Measurements from ENCODE around the gene BHLHA9.
"Not testable (repeated sequence)": the region's sequence is repeated elsewhere in the genome, so short reads cannot be mapped to it uniquely, and the experiment has no call there.

Gene BHLHA9

GRCh38 chr17:1270210-1271029 is at the start of gene BHLHA9:
BHLHA9 (plus strand) TSS chr17:1270444; CDS start chr17:1270564, 120 bp downstream.
- no peak for DNase-seq
- in situ Hi-C loops (cut with MboI; ENCODE audit: low pct_unique_long_range_greater_than_20kb, low sequenced_read_pairs) = no loop called here

GRCh38 chr17:1221209-1221608 is 49.0 kb upstream of the BHLHA9 start:
- DNase-seq = no peak

GRCh38 chr17:1222321-1222720 is 47.9 kb upstream of the BHLHA9 start:
- no peak for DNase-seq
- in situ Hi-C loops (cut with MboI; ENCODE audit: low pct_unique_long_range_greater_than_20kb, low sequenced_read_pairs) = no loop called here

More at GRCh38 chr17:1221209-1221608, 49.0 kb upstream of the BHLHA9 start:
- in situ Hi-C loops (cut with MboI; ENCODE audit: low pct_unique_long_range_greater_than_20kb, low sequenced_read_pairs) = no loop called here

DNA sequence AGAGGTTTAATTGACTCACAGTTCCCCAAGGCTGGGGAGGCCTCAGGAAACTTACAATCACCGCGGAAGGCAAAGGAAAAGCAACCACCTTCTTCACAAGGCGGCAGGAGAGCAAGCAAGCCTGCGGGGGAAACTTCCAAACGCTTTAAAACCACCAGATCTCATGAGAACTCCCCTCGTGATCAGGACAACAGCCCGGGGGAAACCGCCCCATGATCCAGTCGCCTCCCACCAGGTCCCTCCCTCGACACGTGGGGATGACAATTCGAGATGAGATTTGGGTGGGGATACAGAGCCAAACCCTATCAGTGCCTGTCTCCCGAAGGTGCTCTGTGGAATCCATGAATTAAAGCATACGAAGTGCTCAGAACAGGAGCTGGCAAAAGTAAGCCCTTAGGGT is 46.6 kb upstream of the BHLHA9 start:
- in situ Hi-C loops (cut with MboI; ENCODE audit: low pct_unique_long_range_greater_than_20kb, low sequenced_read_pairs) = no loop called here
- DNase-seq = no peak

GRCh38 chr17:1224330-1224729 is 45.9 kb upstream of the BHLHA9 start:
- no peak for DNase-seq
- in situ Hi-C loops (cut with MboI; ENCODE audit: low pct_unique_long_range_greater_than_20kb, low sequenced_read_pairs) = no loop called here

DNA sequence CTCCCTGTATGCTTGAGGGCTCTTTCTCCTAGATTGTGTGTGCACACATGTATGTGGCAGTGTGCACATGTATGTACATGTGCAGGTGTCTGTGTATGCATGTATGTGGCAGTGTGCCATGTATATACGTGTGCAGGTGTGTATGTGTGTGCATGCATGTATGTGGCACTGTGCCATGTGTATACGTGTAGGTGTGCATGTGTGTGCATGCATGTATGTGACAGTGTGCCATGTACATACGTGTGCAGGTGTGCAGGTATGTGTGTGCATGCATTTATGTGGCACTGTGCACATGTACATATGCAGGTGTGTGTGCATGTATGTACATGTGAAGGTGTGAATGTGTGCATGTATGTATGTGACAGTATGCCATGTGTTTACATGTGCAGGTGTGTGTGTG is 43.9 kb upstream of the BHLHA9 start:
- in situ Hi-C loops (cut with MboI; ENCODE audit: low pct_unique_long_range_greater_than_20kb, low sequenced_read_pairs) = no loop called here

DNA sequence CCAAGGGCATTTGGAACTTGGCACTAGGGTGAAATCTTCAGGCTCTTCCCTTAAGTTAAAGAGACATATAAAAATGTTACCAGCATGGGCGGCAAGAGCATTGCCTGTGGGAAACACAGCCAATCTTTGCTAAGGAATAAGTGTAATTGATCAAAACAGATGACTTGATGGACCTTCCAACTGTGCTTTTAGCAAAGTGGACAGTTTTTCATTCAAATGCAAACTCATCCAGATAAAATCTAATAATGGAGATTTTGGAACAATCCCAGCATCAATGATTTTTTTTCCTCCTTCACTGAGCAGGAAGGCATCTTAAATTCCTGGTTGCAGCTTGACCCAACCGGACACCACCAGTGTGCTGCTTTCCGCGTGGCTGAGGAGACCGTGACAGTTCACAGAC is 42.9 kb upstream of the BHLHA9 start:
- no peak for DNase-seq
- in situ Hi-C loops (cut with MboI; ENCODE audit: low pct_unique_long_range_greater_than_20kb, low sequenced_read_pairs) = no loop called here

More for the DNA sequence above, 43.9 kb upstream of the BHLHA9 start:
- no peak for DNase-seq

DNA sequence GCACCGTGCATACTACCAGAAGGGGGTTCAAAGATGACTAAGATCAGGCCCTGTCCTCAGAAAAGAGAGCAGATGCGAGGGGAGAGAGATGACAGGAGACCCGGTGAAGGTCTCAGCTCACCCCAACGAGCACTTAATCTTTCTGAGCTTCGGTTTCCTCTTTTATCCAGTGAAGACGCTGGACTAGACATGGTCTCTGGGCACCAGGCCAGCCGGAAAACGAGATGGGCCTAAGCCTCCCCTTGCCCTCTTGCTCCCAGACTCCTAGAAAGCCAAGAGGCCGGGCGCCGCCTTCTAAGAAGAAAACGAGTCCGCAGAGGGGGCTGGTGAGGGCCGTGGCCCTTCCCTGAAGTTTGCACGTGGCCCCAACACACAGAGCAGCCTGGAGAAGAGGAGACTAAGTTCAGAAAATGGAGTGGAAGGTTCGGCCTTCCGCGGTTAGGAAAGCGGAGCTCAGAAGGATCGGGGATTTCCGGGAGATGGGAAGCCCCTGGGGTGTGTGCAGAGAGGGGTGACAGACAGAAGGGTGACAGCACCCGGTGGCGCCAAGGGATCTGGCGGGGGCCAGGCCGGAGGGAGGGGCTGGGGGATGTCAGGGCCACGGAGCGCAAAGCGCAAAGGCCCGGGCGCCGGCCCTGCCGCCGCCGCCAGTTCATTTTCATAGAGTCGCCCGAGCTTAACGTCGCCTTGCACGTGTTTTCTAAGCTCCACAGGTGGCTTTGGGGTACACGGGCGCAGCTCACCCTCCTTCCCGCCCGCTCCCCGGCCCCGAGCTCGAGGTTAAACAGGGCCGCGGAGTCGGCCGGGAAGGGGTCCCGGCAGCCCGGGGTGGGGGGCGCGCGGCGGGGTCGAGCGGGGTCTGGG is 42.1 kb upstream of the BHLHA9 start:
- in situ Hi-C loops (cut with MboI; ENCODE audit: low pct_unique_long_range_greater_than_20kb, low sequenced_read_pairs) = no loop called here
- peak; percentile 74 for DNase-seq

DNA sequence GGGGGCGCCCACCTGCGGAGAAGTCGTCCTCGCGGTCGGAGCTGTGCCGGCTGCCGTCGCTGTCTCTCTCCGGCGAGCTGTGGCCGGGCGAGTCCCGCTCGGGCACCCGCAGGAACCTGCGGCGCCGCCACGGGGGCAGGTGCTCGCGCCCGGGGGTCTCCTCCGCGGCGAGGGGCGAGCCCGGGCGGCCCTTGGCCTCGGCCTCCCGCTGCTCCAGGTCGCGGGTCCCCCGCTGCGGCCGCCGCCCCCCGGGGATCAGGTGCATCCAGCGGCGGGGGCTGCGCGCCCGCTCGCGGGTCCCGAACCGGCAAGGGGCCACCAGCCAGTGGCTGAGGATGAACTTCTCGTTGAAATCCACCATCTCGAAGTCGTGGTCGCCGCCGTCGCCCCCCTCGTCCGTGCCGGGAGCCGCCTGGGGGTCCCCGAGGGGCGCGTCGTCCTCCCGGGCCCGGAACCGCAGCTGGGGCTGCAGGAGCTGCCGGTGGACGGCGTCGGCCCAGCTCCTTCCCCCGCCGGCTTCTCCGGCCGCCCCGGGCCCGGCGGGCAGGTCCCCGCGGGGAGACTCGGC is 41.4 kb upstream of the BHLHA9 start:
- in situ Hi-C loops (cut with MboI; ENCODE audit: low pct_unique_long_range_greater_than_20kb, low sequenced_read_pairs) = no loop called here
- no peak for DNase-seq

GRCh38 chr17:1229349-1229899 is 40.8 kb upstream of the BHLHA9 start:
- in situ Hi-C loops (cut with MboI; ENCODE audit: low pct_unique_long_range_greater_than_20kb, low sequenced_read_pairs) = no loop called here
- peak; percentile 89 for DNase-seq

DNA sequence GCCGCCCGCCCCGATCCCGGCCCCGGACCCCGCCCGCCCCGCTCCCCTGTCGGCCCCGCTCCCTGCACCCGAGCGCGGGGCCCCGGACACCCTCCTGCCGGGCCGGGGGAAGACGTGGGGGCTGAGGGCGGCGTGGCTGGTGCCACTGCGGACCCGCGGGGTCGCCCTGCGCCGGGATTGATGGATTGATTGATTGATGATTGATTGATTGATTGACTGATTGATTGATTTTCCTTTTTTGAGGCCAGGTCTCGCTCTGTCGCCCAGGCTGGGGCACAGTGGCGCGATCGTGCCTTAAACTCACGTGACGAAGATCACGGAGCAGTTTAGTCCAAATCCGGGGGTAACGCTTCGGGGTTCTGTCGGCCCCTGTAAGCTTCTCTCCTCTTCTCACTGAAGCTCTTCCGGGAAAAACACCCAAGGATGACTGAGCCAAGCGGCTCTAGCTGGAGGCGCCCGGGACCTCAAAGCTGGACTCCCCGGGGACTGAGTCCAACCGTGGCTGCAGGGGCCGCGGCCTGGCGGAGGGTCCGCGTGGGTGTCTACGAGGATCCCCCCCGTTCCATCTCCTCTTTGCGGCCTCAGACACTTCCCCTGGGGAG is 40.2 kb upstream of the BHLHA9 start:
- no peak for DNase-seq
- in situ Hi-C loops (cut with MboI; ENCODE audit: low pct_unique_long_range_greater_than_20kb, low sequenced_read_pairs) = no loop called here

DNA sequence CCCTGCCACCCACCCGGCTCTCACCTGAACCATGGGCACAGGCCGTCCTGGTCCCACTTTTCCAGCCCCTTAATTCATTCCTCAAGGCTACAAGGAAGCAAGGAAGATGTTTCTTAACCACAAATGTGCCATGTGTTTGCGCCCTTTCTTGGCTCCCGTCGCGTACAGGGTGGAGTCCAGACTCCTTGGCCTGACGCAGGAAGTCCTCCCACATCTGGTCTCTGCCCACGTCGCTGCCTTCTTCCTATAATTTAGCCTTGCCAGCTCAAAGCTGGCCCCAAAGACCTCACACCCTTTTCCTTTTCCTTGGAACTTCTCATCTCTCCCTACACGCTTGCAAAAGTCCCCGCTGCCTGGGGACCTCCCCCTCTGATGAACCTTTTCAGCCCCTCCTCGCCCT is 38.8 kb upstream of the BHLHA9 start:
- in situ Hi-C loops (cut with MboI; ENCODE audit: low pct_unique_long_range_greater_than_20kb, low sequenced_read_pairs) = no loop called here
- DNase-seq = peak; percentile 75

DNA sequence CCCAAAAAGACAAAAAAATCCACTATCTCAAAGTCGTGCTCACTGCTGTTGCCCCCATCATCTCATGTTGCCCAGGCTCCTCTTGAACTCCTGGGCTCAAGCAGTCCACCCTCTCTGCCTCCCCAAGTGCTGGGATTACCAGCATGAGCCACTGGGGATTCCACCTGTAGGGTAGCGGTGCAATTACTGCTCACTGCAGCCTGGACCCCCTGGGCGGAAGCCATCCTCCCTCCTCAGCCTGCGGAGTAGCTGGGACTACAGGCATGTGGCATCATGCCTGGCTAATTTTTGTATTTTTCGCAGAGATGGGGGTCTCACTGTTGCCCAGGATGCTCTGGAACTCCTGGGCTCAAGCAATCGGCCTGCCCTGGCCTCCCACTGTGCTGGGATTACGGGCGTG is 37.9 kb upstream of the BHLHA9 start:
- no peak for DNase-seq
- in situ Hi-C loops (cut with MboI; ENCODE audit: low pct_unique_long_range_greater_than_20kb, low sequenced_read_pairs) = no loop called here

GRCh38 chr17:1232786-1233185 is 37.5 kb upstream of the BHLHA9 start:
- no peak for DNase-seq
- in situ Hi-C loops (cut with MboI; ENCODE audit: low pct_unique_long_range_greater_than_20kb, low sequenced_read_pairs) = no loop called here

- in situ Hi-C loops (cut with MboI; ENCODE audit: low pct_unique_long_range_greater_than_20kb, low sequenced_read_pairs) = no loop called here
- DNase-seq = no peak
These were observed 35.8 kb upstream of the BHLHA9 start for GRCh38 chr17:1234455-1234854.

DNA sequence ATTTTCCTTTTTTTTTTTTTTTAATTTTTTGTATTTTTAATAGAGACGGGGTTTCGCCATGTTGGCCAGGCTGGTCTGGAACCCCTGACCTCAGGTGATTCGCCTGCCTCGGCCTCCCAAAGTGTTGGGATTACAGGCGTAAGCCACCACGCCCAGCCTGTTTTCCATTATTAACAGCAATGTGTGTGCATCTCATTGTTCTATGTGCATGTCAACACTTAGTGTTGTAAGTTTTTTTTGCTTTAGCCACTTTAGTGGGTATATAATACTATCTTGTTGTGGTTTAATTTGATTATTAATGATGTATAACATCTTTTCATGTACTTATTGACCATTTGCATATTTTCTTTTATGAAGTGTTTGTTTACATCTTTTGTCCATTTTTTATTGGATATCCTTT is 32.8 kb upstream of the BHLHA9 start:
- no peak for DNase-seq
- in situ Hi-C loops (cut with MboI; ENCODE audit: low pct_unique_long_range_greater_than_20kb, low sequenced_read_pairs) = no loop called here

GRCh38 chr17:1239210-1239609 is 31.0 kb upstream of the BHLHA9 start:
- no peak for DNase-seq
- in situ Hi-C loops (cut with MboI; ENCODE audit: low pct_unique_long_range_greater_than_20kb, low sequenced_read_pairs) = no loop called here

DNA sequence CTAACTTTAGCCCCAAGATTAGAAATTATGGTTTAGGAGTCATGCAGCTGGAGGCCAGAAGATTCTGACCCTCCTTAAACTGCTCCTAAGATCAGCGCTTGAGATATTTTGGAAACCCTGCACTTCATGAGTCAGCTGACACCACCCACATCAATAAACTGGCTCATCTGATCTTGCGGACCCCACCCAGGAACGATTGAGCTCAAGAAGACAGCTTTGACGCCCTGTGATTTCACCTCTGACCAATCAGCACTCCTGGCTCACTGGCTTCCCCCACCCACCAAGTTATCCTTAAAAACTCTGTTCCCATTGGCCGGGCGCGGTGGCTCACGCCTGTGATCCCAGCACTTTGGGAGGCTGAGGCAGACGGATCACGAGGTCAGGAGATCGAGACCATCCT is 29.8 kb upstream of the BHLHA9 start:
- DNase-seq; in situ Hi-C loops (cut with MboI; ENCODE audit: low pct_unique_long_range_greater_than_20kb, low sequenced_read_pairs): not testable (repeated sequence)

- no peak for DNase-seq
- in situ Hi-C loops (cut with MboI; ENCODE audit: low pct_unique_long_range_greater_than_20kb, low sequenced_read_pairs) = no loop called here
These were observed 28.3 kb upstream of the BHLHA9 start for GRCh38 chr17:1241929-1242328.

Data from KBM-7 (cell line).